Fibroblast of mammary gland (primary cell): ENCODE results near the gene ZNF860.
A peak's percentile ranks its signal among the peaks of the same experiment; 100 is the strongest.

Experiments used
- DNase-seq: peaks from one replicate; pipeline ENCODE4 v3.0.0-alpha.2; 2010; ENCODE audit warnings: low read depth
- H3K4me3 ChIP-seq: 2 replicates; pipeline ENCODE4 v1.5.1; 2011; ENCODE audit warnings: low read depth, mild to moderate bottlenecking, low read length, moderate library complexity; ENCODE audit not compliant: control insufficient read depth
- TF ChIP-seq, protein P1 (sequence below): conservative IDR thresholded peaks from 2 replicates; pipeline ENCODE4 v1.5.1; 2011; ENCODE audit warnings: low read depth, low read length, inconsistent platforms; ENCODE audit not compliant: control insufficient read depth, insufficient read depth

The ZNF860 gene

DNA sequence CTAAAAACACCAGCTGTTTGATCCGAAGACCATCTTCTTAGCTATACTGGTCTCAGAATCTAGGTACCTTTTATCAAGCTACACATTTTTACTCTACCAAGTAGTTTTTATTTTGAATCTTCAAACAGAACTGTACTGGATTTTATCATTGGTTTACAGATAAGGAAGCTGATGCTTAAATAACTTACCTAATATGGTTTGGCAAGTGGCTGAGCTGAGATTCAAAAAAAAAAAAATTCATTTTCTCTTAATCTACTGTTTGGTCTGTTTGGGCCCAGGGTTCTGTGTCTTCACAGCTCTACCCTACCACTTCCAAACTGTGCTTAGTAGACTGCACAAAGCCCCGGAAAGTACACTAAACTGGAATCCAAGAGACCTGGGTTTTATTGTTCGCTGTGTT is 35.7 kb downstream of the ZNF860 start:
- DNase-seq, result no peak
- TF ChIP-seq, protein P1, sequence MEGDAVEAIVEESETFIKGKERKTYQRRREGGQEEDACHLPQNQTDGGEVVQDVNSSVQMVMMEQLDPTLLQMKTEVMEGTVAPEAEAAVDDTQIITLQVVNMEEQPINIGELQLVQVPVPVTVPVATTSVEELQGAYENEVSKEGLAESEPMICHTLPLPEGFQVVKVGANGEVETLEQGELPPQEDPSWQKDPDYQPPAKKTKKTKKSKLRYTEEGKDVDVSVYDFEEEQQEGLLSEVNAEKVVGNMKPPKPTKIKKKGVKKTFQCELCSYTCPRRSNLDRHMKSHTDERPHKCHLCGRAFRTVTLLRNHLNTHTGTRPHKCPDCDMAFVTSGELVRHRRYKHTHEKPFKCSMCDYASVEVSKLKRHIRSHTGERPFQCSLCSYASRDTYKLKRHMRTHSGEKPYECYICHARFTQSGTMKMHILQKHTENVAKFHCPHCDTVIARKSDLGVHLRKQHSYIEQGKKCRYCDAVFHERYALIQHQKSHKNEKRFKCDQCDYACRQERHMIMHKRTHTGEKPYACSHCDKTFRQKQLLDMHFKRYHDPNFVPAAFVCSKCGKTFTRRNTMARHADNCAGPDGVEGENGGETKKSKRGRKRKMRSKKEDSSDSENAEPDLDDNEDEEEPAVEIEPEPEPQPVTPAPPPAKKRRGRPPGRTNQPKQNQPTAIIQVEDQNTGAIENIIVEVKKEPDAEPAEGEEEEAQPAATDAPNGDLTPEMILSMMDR, result no peak
- no peak overlapping the region for H3K4me3 ChIP-seq

DNA sequence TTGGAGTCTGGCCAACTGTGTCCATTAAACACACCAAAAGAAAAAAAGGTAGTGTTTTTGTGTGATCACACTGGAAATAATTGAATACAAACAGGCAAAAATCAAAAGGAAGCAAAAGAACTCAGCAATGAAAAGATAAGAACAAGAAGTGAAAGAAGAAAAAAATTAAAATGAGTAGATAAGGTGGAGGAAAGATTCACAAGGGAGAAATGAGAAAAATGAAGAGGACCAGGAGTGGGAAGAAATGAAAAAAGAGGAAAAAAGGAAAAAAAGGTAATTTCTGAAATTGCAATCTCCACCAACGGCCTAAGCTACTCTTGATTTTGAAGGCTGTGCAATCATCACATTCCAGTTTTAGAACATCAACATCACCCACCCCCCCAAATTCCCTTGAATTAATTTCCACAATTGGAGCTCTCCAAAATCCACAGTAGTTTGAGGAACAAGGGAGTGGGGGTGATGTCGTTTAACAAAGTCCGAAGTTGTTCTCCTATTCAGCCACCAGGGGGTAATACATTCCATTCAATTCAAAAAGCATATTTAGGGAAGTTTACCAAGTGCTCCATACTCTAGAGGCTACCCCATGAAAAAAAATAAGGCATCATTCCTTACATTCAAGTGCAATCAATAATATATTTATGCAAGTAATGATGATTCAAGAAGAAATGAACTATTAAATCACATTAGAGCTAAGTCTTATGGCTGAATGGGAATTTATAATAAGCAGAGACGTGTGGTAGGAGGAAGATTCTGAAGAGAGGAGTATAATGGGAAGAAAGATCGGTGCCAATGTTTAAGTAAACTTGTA is 37.4 kb downstream of the ZNF860 start:
- TF ChIP-seq, protein P1, result peak; percentile 73
- DNase-seq, result peak; percentile 70
- no peak overlapping the region for H3K4me3 ChIP-seq

DNA sequence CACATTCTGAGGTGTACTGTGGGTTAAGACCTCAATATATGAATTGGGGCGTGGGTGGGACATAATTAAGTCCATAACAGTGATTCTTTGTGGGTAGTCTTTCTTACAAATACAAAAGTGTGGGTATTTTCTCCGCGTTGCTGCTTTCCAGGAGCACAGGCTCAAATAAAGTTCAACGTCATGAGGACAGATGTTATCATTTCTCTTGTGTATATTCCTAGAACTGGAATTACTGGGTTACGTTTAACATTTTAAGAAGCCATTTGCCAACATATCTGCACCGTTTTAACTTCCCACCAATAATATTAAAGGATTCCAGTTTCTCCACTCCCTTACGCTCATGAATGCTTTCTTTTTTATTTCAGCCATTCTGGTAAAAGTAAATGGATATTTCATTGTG is 39.6 kb downstream of the ZNF860 start:
- no peak for DNase-seq
- H3K4me3 ChIP-seq, result no peak overlapping the region
- TF ChIP-seq, protein P1, result no peak

DNA sequence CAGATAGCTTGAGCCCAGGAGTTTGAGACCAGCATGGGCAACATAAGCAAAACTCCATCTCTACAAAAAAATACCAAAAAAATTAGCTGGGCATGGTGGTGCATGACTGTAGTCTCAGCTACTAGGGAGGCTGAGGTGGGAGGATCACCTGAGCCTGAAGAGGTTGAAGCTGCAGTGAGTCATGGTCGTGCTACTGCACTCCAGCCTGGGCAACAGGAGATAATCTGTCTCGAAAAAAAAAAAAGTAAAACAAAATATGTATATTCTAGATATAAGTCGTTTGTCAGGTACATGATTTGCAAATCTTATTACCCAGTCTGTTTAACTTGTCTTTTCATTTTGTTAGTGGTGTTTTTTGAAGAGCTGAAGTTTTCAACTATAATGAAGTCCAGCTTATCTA is 40.2 kb downstream of the ZNF860 start:
- no peak for DNase-seq
- TF ChIP-seq, protein P1, result no peak

DNA sequence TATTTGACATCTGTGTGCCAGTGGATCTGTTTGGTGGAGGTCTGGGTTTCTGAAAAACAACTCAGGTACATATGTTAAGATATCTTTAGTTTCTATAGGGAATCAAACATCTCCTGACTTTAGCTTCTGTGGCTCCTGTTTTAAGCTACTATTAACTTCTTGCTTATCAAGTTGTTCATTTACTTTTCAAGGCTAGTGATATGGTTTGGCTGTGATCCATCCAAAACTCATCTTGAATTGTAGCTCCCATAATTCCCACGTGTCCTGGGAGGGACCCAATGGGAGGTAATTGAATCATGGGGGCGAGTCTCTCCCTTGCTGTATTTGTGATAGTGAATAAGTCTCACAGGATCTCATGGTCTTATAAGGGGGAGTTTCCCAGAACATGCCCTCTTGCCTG is 41.4 kb downstream of the ZNF860 start:
- H3K4me3 ChIP-seq, result no peak overlapping the region
- TF ChIP-seq, protein P1, result no peak
- DNase-seq, result no peak

More for the DNA sequence above, 40.2 kb downstream of the ZNF860 start:
- no peak overlapping the region for H3K4me3 ChIP-seq

DNA sequence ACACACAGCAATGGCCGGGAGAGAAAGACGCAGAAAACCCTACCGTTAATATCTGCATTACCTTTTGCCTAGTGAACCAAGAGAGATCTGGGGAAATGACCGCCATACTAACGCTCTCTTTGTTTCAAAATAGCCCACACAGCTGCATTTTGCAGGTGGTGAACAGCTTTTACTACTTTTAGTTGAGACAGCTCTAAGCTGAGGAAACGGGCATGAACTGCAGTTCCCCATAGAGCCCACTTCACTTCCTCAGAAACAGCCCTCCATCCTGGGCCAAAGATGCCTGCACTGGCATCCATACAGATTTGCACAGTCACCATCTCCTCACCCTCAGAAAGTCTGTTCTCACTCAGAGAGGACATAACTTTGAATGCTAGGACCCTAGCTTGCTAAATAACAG is 45.0 kb downstream of the ZNF860 start:
- no peak for DNase-seq
- H3K4me3 ChIP-seq, result no peak overlapping the region
- TF ChIP-seq, protein P1, result no peak
